Panc1 (cell line): ENCODE results near the gene CDHR2.

Source experiments
- SIN3A ChIP-seq: IDR thresholded peaks from 2 replicates; pipeline ENCODE4 v1.6.1; 2012; ENCODE audit warnings: low read depth, mild to moderate bottlenecking, low read length, moderate library complexity, borderline replicate concordance; ENCODE audit not compliant: insufficient read depth
- TF ChIP-seq, protein P1 (sequence below), 2 experiments: IDR thresholded peaks; 2 replicates each; pipeline ENCODE4 v1.6.1; 2011 to 2012; ENCODE audit warnings: low read depth in 2 of 2, control low read depth in 1 of 2, low read length in 1 of 2, mild to moderate bottlenecking in 1 of 2, moderate library complexity in 1 of 2; ENCODE audit not compliant: insufficient read depth in 1 of 2
- TF ChIP-seq, protein P2 (sequence below): fragments of 450-650 bp; IDR thresholded peaks from 2 replicates; pipeline ENCODE4 v1.5.1; 2017; ENCODE audit warnings: mild to moderate bottlenecking

DNA sequence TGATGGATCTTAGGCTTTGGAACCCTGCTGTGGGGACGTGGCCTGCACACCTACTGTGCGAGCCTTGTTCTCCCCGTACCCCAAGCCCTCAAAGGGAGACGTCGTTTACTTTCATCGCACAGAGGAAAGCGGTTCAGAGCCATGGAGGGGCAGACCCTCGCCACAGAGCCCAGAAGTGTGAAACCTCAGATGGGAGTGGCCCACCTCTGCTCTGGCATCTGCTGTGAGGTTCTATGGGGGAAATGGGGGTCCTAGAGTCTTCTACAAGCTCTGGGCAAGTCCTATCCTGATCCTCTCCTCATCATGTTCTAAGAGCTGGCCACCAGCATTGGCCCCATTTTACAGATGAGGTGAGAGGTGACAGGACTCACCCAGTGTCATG lies 8.2 kb upstream of the CDHR2 start:
- TF ChIP-seq, protein P1, sequence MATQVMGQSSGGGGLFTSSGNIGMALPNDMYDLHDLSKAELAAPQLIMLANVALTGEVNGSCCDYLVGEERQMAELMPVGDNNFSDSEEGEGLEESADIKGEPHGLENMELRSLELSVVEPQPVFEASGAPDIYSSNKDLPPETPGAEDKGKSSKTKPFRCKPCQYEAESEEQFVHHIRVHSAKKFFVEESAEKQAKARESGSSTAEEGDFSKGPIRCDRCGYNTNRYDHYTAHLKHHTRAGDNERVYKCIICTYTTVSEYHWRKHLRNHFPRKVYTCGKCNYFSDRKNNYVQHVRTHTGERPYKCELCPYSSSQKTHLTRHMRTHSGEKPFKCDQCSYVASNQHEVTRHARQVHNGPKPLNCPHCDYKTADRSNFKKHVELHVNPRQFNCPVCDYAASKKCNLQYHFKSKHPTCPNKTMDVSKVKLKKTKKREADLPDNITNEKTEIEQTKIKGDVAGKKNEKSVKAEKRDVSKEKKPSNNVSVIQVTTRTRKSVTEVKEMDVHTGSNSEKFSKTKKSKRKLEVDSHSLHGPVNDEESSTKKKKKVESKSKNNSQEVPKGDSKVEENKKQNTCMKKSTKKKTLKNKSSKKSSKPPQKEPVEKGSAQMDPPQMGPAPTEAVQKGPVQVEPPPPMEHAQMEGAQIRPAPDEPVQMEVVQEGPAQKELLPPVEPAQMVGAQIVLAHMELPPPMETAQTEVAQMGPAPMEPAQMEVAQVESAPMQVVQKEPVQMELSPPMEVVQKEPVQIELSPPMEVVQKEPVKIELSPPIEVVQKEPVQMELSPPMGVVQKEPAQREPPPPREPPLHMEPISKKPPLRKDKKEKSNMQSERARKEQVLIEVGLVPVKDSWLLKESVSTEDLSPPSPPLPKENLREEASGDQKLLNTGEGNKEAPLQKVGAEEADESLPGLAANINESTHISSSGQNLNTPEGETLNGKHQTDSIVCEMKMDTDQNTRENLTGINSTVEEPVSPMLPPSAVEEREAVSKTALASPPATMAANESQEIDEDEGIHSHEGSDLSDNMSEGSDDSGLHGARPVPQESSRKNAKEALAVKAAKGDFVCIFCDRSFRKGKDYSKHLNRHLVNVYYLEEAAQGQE (IDR thresholded peaks at IDR 0.05; ENCODE audit: insufficient read depth in 1 of 2, low read depth in 2 of 2, low read length in 1 of 2): no peak
- TF ChIP-seq, protein P2, sequence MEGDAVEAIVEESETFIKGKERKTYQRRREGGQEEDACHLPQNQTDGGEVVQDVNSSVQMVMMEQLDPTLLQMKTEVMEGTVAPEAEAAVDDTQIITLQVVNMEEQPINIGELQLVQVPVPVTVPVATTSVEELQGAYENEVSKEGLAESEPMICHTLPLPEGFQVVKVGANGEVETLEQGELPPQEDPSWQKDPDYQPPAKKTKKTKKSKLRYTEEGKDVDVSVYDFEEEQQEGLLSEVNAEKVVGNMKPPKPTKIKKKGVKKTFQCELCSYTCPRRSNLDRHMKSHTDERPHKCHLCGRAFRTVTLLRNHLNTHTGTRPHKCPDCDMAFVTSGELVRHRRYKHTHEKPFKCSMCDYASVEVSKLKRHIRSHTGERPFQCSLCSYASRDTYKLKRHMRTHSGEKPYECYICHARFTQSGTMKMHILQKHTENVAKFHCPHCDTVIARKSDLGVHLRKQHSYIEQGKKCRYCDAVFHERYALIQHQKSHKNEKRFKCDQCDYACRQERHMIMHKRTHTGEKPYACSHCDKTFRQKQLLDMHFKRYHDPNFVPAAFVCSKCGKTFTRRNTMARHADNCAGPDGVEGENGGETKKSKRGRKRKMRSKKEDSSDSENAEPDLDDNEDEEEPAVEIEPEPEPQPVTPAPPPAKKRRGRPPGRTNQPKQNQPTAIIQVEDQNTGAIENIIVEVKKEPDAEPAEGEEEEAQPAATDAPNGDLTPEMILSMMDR: no peak
- TF ChIP-seq SIN3A: no peak
